KBM-7 (cell line): ENCODE results near the gene PRDX6.
"Not testable (repeated sequence)": the region's sequence is repeated elsewhere in the genome, so short reads cannot be mapped to it uniquely, and the experiment has no call there.

Experiments used
- DNase-seq: peaks from one replicate; pipeline ENCODE4 v3.0.0-alpha.2; 2015
- in situ Hi-C: fragments of 300-500 bp; cut with MboI; formaldehyde crosslinking; loops from 2 replicates; pipeline ENCODE4 v1.14.3; 2020; ENCODE audit warnings: low sequenced_read_pairs, low pct_unique_long_range_greater_than_20kb, mixed read lengths

PRDX6 gene

GRCh38 chr1:173462666-173463065 is 14.5 kb upstream of the PRDX6 start:
- in situ Hi-C loops, DNase-seq: not testable (repeated sequence)

- in situ Hi-C loops, DNase-seq: not testable (repeated sequence)
These were observed 12.9 kb upstream of the PRDX6 start for GRCh38 chr1:173464185-173464584.

DNA sequence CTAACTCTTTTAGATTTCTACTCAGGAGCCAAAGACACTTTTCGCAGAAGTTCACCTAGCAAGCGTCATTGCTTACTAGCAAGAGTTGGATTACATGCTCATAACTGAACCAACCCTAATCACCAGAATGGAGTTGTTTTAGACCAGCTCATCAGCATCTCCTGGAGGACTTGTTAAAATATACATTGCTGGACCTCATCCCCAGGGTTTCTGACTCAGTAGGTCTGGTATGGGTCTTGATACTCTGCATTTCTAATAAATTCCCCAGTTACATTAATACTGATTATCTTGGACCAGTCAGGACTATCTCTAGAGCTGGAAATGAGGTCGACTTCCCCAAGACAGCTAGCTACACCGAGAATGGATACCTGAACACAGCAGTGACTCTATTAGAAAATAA is 9.7 kb upstream of the PRDX6 start:
- in situ Hi-C loops, result no loop called here
- no peak for DNase-seq

DNA sequence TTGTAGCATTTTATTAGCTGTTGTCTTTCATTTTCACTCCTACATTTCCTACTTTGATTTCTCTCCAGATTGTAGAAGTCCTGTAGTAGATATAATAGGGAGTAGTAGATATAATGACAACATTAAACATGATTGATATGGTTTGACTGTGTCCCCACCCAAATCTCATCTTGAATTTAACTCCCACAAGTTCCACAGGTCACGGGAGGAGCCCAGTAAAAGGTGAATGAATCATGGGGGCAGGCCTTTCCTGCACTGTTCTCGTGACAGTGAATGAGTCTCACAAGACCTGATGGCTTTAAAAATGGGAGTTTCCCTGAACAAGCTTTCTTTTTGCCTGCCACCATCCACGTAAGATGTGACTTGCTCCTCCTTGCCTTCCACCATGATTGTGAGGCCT is 7.5 kb upstream of the PRDX6 start:
- in situ Hi-C loops, result no loop called here
- DNase-seq, result no peak

DNA sequence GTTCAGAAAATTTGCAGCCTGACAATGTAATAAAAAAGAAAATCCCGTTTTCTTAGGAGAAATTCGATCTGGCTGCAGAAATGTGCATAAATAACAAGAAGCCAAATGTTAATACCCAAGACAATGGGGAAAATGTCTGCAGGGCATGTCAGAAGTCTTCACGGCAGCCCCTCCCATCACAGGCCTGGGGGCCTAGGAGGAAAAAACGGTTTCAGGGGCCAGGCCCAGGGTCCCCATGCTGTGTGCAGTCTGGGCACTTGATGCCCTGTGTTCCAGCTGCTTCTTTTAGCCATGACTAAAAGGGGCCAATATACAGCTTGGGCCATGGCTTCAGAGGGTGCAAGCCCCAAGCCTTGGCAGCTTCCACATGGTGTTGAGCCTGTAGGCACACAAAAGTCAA is 6.5 kb upstream of the PRDX6 start:
- DNase-seq, result no peak
- in situ Hi-C loops, result no loop called here

GRCh38 chr1:173473599-173474011 is 3.5 kb upstream of the PRDX6 start:
- in situ Hi-C loops, result no loop called here
- DNase-seq, result no peak

- in situ Hi-C loops, result no loop called here
- DNase-seq, result no peak
These were observed 2.9 kb upstream of the PRDX6 start for GRCh38 chr1:173474097-173474779.

GRCh38 chr1:173474780-173475421 is 2.2 kb upstream of the PRDX6 start:
- DNase-seq, result not testable (repeated sequence)

GRCh38 chr1:173475564-173476196 is 1.5 kb upstream of the PRDX6 start:
- in situ Hi-C loops, result no loop called here
- no peak for DNase-seq

More at GRCh38 chr1:173474780-173475421, 2.2 kb upstream of the PRDX6 start:
- in situ Hi-C loops, result not testable (repeated sequence)

DNA sequence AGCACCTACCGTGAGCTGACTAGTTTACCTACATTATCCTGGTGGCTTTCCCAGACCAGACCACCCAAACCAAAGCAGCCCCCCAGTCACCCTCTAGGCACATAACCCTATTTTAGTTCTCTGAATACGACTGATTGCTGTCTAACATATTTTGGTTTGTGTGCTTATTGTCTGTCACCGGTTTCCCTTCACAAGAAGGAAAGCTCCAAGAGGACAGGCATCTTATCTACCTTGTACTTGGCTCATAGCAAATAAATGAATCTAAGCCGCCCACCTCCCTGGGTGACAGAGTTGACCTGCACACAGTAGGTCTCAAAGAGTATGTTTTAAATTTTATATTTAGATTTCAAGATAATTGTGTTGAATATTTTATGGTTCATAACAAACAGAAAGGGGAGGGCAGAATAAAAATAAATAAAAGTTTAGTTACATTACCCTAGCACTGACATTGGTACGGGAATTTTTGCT is 904 bp upstream of the PRDX6 start:
- in situ Hi-C loops, result no loop called here
- no peak for DNase-seq

- peak; percentile 86 for DNase-seq
- in situ Hi-C loops, result no loop called here
These were observed 360 bp upstream of the PRDX6 start for GRCh38 chr1:173476665-173477285.

DNA sequence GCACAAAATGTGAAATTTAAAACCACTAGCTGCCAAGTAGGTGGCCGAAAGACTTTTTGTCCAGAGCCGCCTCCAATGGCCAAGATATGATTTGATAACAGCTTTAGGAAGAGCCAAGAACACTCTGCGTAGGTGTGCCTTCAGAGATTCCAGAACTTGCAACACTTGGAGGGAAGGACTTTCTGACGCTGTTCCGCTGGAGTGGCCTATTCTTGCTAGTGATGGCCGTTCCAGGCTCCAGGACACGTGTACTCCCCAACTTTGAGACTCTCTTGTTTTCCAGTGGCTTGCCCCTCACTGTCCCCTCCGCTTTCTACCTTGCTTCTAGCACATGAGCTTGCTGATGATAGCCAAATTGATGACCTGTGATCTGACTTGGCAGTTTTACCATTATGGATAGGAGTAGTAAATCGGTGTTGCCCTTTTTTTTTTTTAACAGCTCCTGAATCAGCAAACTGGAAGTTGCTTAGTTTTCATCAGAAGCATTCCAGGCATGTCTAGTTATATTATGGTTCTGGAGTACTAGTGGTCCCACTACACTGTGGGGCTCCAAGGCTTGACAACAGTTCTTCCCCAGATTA is 1.0 kb downstream of the PRDX6 start:
- DNase-seq, result peak; percentile 41
- in situ Hi-C loops, result no loop called here

- in situ Hi-C loops, result no loop called here
- no peak for DNase-seq
These were observed 2.5 kb downstream of the PRDX6 start for GRCh38 chr1:173479649-173480048.

DNA sequence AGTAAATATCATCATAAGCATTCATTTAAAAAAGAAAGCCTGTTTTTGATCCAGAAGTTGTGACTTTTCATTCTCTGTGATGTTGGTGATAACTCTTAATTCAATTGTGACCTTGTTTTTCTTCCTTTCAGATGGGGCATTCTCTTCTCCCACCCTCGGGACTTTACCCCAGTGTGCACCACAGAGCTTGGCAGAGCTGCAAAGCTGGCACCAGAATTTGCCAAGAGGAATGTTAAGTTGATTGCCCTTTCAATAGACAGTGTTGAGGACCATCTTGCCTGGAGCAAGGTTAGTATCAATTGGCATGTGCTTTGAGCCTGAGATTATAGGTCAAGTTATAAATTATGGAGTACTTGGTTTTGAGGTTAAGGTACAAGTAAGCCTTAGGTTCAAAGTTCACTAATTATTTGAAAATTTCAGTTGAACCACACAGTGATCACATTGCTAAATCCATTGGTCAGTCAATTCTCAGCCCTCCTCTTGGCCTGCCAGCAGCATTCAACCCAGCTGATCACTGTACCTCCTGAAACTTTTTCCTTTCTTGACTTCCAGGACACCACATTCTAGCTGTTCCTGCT is 4.1 kb downstream of the PRDX6 start:
- in situ Hi-C loops, result no loop called here
- DNase-seq, result no peak

- in situ Hi-C loops, result no loop called here
- DNase-seq, result no peak
These were observed 5.5 kb downstream of the PRDX6 start for GRCh38 chr1:173482683-173483082.

- no peak for DNase-seq
- in situ Hi-C loops, result no loop called here
These were observed 7.1 kb downstream of the PRDX6 start for GRCh38 chr1:173484276-173484675.

DNA sequence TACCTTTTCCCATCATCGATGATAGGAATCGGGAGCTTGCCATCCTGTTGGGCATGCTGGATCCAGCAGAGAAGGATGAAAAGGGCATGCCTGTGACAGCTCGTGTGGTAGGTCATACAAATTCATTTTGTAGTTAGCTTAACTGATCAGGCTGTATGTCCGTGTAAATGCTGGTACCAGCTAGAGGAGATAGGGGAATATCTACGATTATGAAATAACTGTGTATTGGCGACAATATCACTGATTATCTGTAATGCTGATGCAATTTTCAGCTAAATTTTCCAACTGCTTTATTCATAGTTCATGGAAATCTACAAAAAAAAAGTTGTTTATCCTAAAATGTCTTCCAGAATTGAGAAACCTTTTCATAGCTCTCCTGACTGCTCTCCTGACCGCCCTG is 8.3 kb downstream of the PRDX6 start:
- in situ Hi-C loops, result no loop called here
- no peak for DNase-seq

GRCh38 chr1:173488001-173488400 is 10.9 kb downstream of the PRDX6 start:
- DNase-seq, result no peak
- in situ Hi-C loops, result no loop called here

DNA sequence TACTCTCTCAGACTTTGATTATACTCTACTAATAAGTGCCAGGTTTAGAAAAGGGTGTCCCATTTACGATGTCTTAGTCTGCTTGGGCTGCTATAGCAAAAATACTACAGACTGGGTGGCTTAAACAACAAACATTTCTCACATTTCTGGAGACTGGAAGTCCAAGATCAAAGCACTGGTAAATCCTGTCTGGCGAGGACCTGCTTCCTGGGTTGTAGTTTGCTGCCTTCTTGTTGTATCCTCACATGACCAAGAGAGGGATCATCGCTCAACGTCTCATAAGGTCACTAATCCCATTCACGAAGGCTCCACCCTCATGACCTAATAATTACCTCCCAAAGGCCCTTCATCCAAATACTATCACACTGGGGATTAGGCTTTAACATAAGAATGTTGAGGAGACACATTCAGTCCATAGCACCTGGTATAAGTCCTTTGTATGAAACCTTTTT is 12.0 kb downstream of the PRDX6 start:
- in situ Hi-C loops, result no loop called here
- DNase-seq, result peak; percentile 27
